Measurements from ENCODE around the gene EIF4G3. TPM values are rescaled to one million over a fixed set of nuclear protein-coding genes. Genes with fewer than 3 reads are reported as not detected.
"Not testable (repeated sequence)": the region's sequence is repeated elsewhere in the genome, so short reads cannot be mapped to it uniquely, and the experiment has no call there.

EIF4G3 gene
- polyA plus RNA-seq, 1 donor from 2014 or later = 13.1 TPM

DNA sequence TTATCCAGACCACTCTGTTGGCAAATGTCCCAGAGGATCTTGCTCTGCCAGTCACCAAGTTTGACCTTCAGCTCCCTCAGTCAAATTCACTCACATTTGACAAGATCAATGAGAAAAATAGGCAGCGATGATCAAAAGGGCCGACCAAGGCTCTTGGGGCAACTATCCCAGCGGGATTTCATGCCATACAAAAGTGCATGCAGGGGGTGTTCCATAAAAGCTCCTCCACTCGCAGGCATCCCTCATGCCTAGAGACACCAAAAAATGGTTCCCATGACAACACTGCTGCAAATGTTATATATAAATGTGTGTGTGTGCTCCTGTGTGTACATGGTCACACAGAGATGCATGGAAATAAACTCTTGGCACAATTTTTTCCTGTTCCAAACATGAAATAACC, 16.2 kb upstream of the EIF4G3 start:
- Mint-ChIP-seq H3K4me1 (peaks cover 0 to 6% (median 3%) of the 10 kb centered on the region in 3 donors), H3K4me3 (no peak overlapping the region), H3K27ac (no peak overlapping the region), H3K36me3 (no peaks in the 10 kb centered on the region), H3K9me3 (no peaks in the 10 kb centered on the region), H3K27me3 (peaks cover 7% of the 10 kb centered on the region)

DNA sequence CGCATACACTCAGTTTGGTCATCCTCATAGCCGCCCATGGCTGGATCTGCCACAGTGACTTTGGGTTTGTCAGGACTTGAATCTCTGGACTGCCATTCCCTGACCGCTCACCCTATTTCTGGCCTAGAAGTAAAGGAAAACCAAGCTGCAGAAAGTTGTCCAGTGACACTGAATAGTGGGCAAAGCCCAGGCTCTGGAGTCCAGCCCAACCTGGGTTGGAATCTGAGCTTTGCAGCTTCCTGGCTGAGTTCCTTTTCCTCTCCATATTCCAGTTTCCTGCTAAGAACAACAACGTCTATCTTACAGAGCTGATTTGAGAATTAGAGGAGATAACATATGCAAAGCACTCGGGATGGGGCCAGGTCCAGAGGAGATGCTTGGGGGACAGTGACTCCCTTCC, 15.6 kb upstream of the EIF4G3 start:
- Mint-ChIP-seq H3K4me1 (peaks cover 0 to 9% (median 3%) of the 10 kb centered on the region in 3 donors), H3K27ac (no peak overlapping the region), H3K27me3 (peaks cover 7% of the 10 kb centered on the region), H3K4me3 (no peak overlapping the region), H3K9me3 (no peaks in the 10 kb centered on the region), H3K36me3 (no peaks in the 10 kb centered on the region)

DNA sequence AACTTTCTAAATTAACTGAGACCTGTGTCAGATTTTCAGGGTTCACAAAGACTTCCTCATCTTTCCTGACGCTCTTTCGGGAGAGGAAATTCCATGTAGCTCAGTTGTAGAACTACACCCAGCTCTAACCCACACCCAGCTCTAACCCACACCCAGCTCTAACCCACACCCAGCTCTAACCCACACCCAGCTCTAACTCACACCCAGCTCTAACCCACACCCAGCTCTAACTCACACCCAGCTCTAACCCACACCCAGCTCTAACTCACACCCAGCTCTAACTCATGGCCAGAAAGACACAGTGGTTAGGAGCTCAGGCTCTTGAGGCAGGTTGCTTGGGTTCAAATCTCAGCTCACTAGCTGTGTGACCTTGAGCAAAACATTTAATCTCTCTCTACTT, 14.1 kb upstream of the EIF4G3 start:
- not testable (repeated sequence) for H3K4me3 Mint-ChIP-seq, H3K4me1 Mint-ChIP-seq

DNA sequence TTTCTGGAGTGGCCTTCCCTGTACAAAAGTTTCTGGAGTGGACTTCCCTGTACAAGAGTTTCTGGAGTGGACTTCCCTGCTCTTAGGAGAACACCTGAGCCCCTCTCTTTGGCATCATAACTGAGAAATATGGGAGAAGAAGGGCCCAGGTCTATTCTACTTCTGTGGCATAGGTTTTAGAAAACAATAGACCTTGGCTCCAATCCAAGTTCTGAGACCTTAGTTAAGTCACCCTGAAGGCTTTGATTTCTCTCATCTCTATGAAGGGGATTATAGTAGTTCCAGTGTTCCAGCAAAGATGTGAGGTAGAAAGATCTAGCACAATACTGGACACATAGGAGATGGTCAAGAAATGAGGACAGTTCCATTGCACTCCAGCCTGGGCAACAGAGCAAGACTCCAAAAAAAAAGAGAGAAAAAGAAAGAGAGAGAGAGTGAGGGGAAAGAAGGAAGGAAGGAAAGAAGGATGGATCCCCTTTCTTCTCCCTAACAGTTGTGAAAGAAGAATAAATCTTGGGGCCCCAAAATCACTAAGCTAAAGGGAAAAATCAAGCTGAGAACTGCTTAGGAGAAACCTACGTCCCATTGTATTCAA, 13.3 kb upstream of the EIF4G3 start:
- Mint-ChIP-seq H3K4me1 (peaks cover 0 to 5% (median 2%) of the 10 kb centered on the region in 3 donors), H3K4me3 (no peak overlapping the region), H3K27me3 (peaks cover 7% of the 10 kb centered on the region), H3K27ac (no peak overlapping the region), H3K36me3 (no peaks in the 10 kb centered on the region), H3K9me3 (no peaks in the 10 kb centered on the region)

More for the DNA sequence above, 14.1 kb upstream of the EIF4G3 start:
- H3K27ac Mint-ChIP-seq, H3K9me3 Mint-ChIP-seq, H3K27me3 Mint-ChIP-seq, H3K36me3 Mint-ChIP-seq: not testable (repeated sequence)

DNA sequence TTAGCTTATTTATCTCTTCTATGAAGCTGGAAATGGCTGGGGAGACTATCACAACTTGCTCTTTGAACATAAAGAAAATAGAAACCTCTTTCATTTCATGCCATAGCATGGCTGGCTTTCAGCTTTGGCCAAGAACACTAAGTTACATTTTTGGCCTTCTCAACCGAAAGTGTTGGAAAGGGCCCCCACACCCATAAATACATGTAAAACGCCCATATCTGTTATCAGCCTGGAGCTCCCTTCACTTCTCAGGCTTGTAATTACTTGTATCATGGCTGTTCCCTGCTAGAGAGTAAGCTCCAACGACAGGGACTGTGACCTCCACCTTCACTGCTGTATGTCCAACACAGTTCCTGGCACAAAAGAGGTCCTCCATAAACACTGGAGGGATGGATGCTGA, 12.7 kb upstream of the EIF4G3 start:
- Mint-ChIP-seq H3K4me3 (no peak overlapping the region), H3K9me3 (no peaks in the 10 kb centered on the region), H3K27ac (no peak overlapping the region), H3K27me3 (peaks cover 7% of the 10 kb centered on the region), H3K36me3 (no peaks in the 10 kb centered on the region), H3K4me1 (peaks cover 3 to 6% (median 4%) of the 10 kb centered on the region in 3 donors)

DNA sequence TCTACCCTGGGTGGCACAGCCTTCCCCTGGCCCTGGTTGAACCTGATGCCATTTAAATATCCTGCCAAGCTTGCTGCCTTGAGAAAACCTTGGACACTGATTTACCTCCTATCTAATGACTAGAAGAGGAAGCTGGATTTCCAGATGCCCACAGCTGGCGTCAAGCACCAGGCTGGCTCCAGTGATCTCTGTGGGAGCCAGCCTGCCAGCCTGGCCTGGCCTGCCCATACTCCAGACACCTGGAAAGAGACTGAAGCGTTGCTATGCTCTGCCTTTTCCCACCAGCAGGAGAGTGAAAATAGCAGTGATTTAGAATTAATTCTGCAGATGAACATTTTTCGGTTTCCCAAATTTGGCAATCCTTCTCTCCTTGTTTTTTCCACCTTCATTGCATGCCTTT, 11.5 kb upstream of the EIF4G3 start:
- H3K9me3 Mint-ChIP-seq = no peaks in the 10 kb centered on the region
- no peak overlapping the region for H3K4me3 Mint-ChIP-seq
- peaks cover 6% of the 10 kb centered on the region for H3K27me3 Mint-ChIP-seq
- H3K27ac Mint-ChIP-seq = no peak overlapping the region
- H3K36me3 Mint-ChIP-seq = no peaks in the 10 kb centered on the region
- peaks cover 10 to 13% (median 11%) of the 10 kb centered on the region in 3 donors for H3K4me1 Mint-ChIP-seq

DNA sequence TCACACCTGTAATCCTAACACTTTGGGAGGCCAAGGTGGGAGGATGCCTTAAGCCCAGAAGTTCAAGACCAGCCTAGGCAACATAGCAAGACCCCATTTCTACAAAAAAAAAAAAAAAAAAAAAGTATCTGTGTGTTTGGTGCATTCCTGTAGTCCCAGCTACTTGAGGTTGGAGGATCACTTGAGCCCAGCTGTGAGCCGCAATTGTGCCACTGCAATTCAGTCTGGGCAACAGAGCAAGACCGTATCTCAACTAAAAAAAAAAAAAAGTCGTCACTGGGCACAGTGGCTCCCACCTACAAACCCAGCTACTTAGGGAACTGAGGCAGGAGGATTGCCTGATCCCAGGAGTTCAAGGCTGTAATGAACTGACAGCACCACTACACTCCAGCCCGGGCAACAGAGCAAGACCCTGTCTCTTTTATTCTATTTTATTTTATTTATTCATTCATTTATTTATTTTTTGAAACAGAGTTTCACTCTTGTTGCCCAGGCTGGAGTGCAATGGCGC, 8.6 kb upstream of the EIF4G3 start:
- Mint-ChIP-seq H3K36me3 (no peaks in the 10 kb centered on the region), H3K4me3 (no peak overlapping the region), H3K27me3 (no peaks in the 10 kb centered on the region), H3K9me3 (no peaks in the 10 kb centered on the region), H3K27ac (no peak overlapping the region), H3K4me1 (peaks cover 11 to 21% (median 12%) of the 10 kb centered on the region in 3 donors)

DNA sequence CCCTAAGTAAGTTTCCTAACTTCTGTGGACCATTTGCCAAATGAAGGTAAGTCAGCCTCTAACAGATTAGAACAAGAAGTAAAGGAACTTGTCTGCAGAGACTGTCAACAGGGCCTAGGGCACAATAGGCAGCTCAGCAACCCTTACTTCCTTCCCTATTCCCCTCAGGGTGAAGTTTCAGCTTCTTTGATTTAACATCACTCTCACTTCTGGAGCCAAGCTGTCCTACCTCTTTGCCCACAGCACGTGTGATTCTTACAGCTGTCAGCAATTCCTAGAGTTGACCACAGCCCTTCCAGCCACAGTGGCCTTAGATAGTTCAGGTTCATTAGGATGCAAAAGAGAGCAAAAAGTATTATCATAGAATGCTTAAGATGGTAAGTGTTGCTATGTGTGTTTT, 7.6 kb upstream of the EIF4G3 start:
- Mint-ChIP-seq H3K4me3 (peak overlapping the region in 3 of 4 donors; percentile 9 to 70 (median 25)), H3K9me3 (no peaks in the 10 kb centered on the region), H3K27ac (peak overlapping the region in 2 of 3 donors; percentile 15 to 90), H3K27me3 (no peaks in the 10 kb centered on the region), H3K36me3 (no peaks in the 10 kb centered on the region), H3K4me1 (peaks cover 11 to 21% (median 12%) of the 10 kb centered on the region in 3 donors)

DNA sequence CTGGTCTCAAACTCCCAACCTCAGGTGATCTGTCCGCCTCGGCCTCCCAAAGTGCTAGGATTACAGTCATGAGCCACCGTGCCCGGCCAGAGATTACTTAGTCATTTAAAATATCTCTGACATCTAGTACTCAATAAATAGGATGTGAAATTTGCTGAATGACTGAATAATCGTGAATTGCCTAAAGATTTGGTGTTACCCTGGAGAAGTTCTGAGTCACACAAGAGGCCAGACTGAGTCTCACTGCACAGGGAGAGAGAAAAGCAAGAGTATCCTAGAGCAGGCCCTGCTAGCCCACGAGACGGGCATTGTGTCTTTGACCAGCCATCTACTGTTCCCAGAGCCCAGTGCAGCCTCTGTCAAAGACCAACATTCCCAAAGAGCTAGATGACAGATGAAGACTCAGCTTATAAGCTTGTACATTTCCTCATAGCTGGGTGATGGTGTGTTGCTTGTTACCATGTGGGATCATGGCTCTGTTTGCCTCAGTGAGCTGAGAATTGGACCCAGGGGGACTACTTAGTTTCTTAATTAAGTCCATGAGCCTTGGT, 5.6 kb upstream of the EIF4G3 start:
- no peaks in the 10 kb centered on the region for H3K27me3 Mint-ChIP-seq
- no peaks in the 10 kb centered on the region for H3K36me3 Mint-ChIP-seq
- peak overlapping the region in 1 of 4 donors; percentile 57 for H3K4me3 Mint-ChIP-seq
- no peak overlapping the region for H3K27ac Mint-ChIP-seq
- peaks cover 10 to 21% (median 12%) of the 10 kb centered on the region in 3 donors for H3K4me1 Mint-ChIP-seq
- H3K9me3 Mint-ChIP-seq = no peaks in the 10 kb centered on the region

DNA sequence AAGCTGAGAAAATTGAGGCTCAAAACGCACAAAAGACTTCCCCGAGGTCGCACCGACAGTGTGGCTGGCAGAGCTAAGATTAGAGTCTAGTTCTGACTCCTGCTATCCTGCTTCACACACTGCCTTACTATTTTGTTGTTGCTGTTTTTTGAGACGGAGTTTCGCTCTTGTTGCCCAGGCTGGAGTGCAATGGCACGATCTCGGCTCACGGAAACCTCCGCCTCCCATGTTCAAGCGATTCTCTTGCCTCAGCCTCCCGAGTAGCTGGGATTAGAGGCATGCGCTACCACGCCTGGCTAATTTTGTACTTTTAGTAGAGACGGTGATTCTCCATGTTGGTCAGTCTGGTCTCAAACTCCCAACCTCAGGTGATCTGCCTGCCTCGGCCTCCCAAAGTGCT, 1.6 kb upstream of the EIF4G3 start:
- Mint-ChIP-seq H3K4me1 (peaks cover 19 to 28% (median 25%) of the 10 kb centered on the region in 3 donors), H3K27ac (peak overlapping the region in 1 of 3 donors; percentile 65), H3K4me3 (peak overlapping the region in 3 of 4 donors; percentile 39 to 99 (median 47))
- H3K36me3 Mint-ChIP-seq, H3K9me3 Mint-ChIP-seq, H3K27me3 Mint-ChIP-seq: not testable (repeated sequence)

DNA sequence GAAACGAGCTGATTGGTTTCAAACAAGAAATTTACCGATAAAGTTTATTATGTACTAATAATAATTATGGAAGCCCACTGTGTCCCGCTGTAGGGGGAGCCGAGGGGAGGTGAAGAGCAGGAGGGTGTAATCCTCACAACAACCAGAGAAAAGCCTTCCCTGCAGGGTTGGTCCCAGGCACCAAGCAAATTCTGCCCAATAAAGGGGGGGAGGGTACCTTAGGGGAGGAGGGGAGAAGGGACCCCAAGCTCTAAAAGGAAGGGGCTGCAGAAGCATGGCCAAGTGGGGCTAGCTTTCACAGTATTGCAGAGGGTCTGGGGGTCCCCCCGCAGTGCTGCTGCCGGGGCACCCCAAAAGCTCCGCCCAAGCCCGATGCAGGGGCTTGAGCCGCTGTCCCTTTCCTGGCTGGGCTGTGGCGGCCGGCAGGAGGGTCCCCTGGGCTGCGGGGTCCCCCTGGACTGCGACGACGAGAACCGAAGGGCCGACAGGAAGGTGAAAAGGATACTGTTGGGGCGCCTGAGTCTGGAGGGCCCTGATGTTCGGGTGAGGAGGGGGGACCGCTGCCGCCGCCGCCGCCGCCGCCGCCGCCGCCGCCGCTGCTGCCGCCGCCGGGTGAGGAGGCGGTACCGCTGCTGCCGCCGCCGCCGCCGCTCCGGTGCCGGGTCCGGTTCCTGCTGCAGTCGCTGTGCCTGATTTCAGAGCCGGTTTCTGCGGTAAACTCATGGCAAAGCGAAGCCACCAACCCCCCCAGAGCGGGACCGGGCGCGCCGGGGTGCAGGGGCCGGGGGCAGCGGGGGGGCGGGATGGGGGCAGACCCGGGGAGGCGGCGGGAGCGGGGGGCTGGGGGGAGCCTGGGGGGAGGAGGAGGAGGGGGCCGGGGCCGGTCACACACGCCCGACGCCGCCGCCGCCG, 771 bp downstream of the EIF4G3 start:
- Mint-ChIP-seq H3K4me3 (peak overlapping the region; percentile 84 to 99 (median 98)), H3K4me1 (peaks cover 24 to 40% (median 27%) of the 10 kb centered on the region in 3 donors), H3K27me3 (no peaks in the 10 kb centered on the region), H3K36me3 (no peaks in the 10 kb centered on the region), H3K27ac (peak overlapping the region; percentile 86 to 98 (median 97)), H3K9me3 (no peaks in the 10 kb centered on the region)

DNA sequence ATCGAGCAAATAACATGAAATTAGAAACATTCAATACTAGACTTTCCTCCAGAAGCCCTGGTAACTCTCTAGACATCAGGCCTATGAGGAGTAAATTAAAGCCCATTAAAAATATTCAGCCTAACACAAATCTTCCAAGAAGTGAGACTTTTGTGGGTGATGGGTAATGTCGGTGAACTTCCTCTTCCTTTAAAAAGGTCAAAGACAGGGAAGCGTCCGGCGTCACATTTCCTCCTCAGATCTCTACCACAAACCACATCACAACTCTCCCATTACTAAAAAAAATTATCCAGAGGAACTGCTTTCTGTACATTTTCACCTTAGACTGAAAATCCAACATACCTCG, 1.4 kb downstream of the EIF4G3 start:
- Mint-ChIP-seq H3K4me3 (peak overlapping the region; percentile 84 to 98 (median 96)), H3K4me1 (peaks cover 24 to 40% (median 27%) of the 10 kb centered on the region in 3 donors), H3K36me3 (no peaks in the 10 kb centered on the region), H3K9me3 (no peaks in the 10 kb centered on the region), H3K27me3 (no peaks in the 10 kb centered on the region), H3K27ac (peak overlapping the region; percentile 86 to 98 (median 97))

DNA sequence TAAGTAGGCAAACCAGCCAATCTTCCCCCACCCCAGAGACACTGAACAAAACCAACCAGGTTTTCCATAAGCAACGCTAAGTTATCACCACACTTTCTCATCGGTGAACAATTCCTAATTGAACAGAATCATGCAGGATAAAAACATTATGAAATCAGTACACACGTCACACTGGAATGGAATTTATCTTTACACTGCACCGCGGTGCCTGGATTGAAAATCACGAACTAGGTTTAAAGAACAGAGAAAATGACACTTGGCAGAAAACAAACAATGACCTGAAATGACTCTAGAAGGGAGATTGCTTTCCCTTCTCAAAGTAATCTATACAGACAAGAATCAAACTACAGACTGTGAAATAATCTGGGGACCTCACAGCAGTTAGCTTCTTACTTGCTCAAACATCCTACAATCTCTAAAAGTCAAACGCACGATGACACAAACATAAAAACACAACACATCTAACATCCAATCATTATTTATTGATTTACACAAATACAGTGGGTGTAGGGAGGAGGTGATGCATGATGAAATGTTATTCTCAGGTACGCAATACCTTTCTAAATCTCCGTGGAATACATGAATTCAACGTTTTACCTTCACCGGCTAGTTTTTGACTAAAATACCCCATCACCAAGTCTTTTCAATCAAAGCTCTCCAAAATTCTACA, 1.9 kb downstream of the EIF4G3 start:
- Mint-ChIP-seq H3K27ac (peak overlapping the region; percentile 86 to 98 (median 97)), H3K27me3 (no peaks in the 10 kb centered on the region), H3K36me3 (no peaks in the 10 kb centered on the region), H3K4me3 (peak overlapping the region; percentile 84 to 98 (median 96)), H3K9me3 (no peaks in the 10 kb centered on the region), H3K4me1 (peaks cover 24 to 40% (median 27%) of the 10 kb centered on the region in 3 donors)

DNA sequence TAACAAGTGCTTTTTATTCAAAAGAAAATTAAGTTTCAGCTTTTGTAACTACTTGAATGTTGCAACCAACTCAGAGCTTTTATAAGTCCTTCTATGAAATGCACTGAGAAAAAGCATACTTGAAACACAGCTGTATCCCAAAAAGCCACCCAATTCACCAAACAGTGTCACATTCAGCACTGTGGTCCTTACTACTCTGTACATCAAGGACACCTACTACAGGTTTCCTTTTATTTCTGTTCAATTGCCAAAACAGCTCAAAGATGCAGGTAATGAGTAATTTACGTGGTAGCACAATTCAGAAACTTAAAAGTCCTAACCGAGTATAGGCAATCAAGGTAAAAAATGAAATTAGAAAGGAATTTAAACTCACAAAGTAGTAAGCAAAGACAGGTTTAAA, 2.5 kb downstream of the EIF4G3 start:
- peaks cover 2% of the 10 kb centered on the region for H3K36me3 Mint-ChIP-seq
- H3K27me3 Mint-ChIP-seq = no peaks in the 10 kb centered on the region
- peaks cover 24 to 40% (median 27%) of the 10 kb centered on the region in 3 donors for H3K4me1 Mint-ChIP-seq
- H3K9me3 Mint-ChIP-seq = no peaks in the 10 kb centered on the region
- peak overlapping the region in 2 of 3 donors; percentile 86 to 97 for H3K27ac Mint-ChIP-seq
- H3K4me3 Mint-ChIP-seq = peak overlapping the region; percentile 84 to 98 (median 96)

DNA sequence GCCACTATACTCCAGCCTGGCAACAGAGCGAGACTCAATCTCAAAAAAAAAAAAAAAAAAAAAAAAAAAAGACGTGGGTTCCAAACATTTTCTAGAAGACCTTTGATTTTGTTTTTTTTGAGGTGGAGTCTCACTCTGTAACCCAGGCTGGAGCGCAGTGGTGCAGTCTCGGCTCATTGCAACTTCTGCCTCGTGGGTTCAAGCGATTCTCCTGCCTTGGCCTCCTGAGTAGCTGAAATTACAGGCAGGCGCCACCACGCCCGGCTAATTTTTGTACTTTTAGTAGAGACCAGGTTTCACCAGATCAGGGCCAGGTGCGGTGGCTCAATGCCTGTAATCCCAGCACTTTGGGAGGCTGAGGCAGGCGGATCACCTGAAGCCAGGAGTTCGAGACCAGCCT, 3.6 kb downstream of the EIF4G3 start:
- H3K27ac Mint-ChIP-seq = peak overlapping the region in 2 of 3 donors; percentile 4 to 81
- not testable (repeated sequence) for H3K36me3 Mint-ChIP-seq, H3K27me3 Mint-ChIP-seq, H3K4me3 Mint-ChIP-seq, H3K9me3 Mint-ChIP-seq
- H3K4me1 Mint-ChIP-seq = peaks cover 24 to 40% (median 27%) of the 10 kb centered on the region in 3 donors
